ENCODE measurements around the gene BARD1. TPM values are rescaled to one million over a fixed set of nuclear protein-coding genes. Genes with fewer than 3 reads are reported as not detected.

The BARD1 gene
- total and polyA plus RNA-seq, 2 of the 13 experiments (the other 11 are each of a cell fraction or from before 2014, with no cell fraction given): 5.3 to 30.4 TPM

DNA sequence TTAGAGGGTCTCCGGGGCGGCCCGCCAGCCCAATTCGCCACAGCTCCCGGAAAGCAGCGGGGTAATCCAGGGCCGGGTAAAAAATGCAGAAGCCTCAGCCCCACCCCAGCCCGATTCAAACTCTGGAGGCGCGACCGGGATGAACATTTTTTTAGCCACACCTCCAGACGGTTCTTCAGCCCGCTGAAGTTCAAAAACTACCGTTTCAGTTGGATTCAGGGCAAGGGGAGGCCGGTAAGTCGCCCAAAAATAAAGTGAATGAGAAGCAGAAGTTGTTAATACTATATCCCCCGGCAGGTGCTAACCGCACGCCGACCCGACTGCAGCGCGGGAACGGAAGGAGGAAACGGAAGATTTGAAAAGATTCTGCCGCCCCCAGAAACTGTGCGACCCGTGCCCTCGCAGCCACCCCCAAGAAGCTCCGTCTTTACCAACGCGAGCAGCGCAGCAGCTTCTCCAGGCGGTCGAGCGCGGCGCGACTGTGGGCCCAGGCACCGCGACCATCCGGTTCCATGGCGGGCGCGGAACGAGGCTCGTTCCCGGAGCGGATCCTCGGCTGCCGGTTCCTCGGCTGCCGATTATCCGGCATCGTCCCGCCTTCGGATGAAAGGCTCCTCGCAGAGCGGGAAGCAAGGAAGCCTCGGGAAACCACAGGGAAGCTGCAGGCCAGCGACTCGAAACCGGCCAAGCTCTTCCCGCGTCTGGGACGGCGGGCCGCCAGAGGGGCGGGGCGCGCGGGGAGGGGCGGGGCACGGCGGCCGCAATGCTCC, at the start of gene BARD1 (continued):
- TF ChIP-seq ZBTB2 (CRISPR knock-in tag; IDR thresholded peaks at IDR 0.05; ENCODE audit: low read depth): no peak
- TF ChIP-seq ZNF335 (CRISPR knock-in tag; IDR thresholded peaks at IDR 0.05): no peak
- no peak; the same call in 1 of the 2 replicates for TF ChIP-seq ERF (CRISPR knock-in tag; IDR thresholded peaks at IDR 0.05)
- no peak for TF ChIP-seq RNF219 (CRISPR knock-in tag; IDR thresholded peaks at IDR 0.05)
- TF ChIP-seq, protein P1, sequence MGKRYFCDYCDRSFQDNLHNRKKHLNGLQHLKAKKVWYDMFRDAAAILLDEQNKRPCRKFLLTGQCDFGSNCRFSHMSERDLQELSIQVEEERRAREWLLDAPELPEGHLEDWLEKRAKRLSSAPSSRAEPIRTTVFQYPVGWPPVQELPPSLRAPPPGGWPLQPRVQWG (CRISPR knock-in tag; IDR thresholded peaks at IDR 0.05; ENCODE audit: borderline replicate concordance, low read depth): no peak
- TF ChIP-seq ZNF703 (CRISPR knock-in tag; IDR thresholded peaks at IDR 0.05; ENCODE audit: borderline replicate concordance): no peak
- TF ChIP-seq ZFP62 (CRISPR knock-in tag; IDR thresholded peaks at IDR 0.05): no peak
- TF ChIP-seq TAF15 (IDR thresholded peaks at IDR 0.05; ENCODE audit: low read depth, low read length, poor library complexity, severe bottlenecking): no peak
- TF ChIP-seq EED (CRISPR knock-in tag; IDR thresholded peaks at IDR 0.05): peak; percentile 71
- TF ChIP-seq ZC3H4 (CRISPR knock-in tag; IDR thresholded peaks at IDR 0.05; ENCODE audit: borderline replicate concordance): no peak
- TF ChIP-seq, protein P2, sequence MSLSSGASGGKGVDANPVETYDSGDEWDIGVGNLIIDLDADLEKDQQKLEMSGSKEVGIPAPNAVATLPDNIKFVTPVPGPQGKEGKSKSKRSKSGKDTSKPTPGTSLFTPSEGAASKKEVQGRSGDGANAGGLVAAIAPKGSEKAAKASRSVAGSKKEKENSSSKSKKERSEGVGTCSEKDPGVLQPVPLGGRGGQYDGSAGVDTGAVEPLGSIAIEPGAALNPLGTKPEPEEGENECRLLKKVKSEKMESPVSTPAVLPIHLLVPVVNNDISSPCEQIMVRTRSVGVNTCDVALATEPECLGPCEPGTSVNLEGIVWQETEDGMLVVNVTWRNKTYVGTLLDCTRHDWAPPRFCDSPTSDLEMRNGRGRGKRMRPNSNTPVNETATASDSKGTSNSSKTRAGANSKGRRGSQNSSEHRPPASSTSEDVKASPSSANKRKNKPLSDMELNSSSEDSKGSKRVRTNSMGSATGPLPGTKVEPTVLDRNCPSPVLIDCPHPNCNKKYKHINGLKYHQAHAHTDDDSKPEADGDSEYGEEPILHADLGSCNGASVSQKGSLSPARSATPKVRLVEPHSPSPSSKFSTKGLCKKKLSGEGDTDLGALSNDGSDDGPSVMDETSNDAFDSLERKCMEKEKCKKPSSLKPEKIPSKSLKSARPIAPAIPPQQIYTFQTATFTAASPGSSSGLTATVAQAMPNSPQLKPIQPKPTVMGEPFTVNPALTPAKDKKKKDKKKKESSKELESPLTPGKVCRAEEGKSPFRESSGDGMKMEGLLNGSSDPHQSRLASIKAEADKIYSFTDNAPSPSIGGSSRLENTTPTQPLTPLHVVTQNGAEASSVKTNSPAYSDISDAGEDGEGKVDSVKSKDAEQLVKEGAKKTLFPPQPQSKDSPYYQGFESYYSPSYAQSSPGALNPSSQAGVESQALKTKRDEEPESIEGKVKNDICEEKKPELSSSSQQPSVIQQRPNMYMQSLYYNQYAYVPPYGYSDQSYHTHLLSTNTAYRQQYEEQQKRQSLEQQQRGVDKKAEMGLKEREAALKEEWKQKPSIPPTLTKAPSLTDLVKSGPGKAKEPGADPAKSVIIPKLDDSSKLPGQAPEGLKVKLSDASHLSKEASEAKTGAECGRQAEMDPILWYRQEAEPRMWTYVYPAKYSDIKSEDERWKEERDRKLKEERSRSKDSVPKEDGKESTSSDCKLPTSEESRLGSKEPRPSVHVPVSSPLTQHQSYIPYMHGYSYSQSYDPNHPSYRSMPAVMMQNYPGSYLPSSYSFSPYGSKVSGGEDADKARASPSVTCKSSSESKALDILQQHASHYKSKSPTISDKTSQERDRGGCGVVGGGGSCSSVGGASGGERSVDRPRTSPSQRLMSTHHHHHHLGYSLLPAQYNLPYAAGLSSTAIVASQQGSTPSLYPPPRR (CRISPR knock-in tag; IDR thresholded peaks at IDR 0.05; ENCODE audit: borderline replicate concordance): no peak; the same call in 1 of the 2 replicates
- no peak for TF ChIP-seq EP300 (IDR thresholded peaks at IDR 0.05; ENCODE audit: low read depth in 2 of 2, low read length in 2 of 2)
- no peak for TF ChIP-seq EP300 (CRISPR knock-in tag; IDR thresholded peaks at IDR 0.05; ENCODE audit: borderline replicate concordance)
- TF ChIP-seq ZNF451 (CRISPR knock-in tag; IDR thresholded peaks at IDR 0.05): no peak
- TF ChIP-seq SP2 (CRISPR knock-in tag; IDR thresholded peaks at IDR 0.05): no peak; the same call in none of the 2 replicates
- peak; percentile 31; the same call in 1 of the 2 replicates for TF ChIP-seq ZNF749 (CRISPR knock-in tag; IDR thresholded peaks at IDR 0.05; ENCODE audit: borderline replicate concordance)
- no peak for TF ChIP-seq BHLHE40 (IDR thresholded peaks at IDR 0.05; ENCODE audit: low read length)
- TF ChIP-seq, protein P3, sequence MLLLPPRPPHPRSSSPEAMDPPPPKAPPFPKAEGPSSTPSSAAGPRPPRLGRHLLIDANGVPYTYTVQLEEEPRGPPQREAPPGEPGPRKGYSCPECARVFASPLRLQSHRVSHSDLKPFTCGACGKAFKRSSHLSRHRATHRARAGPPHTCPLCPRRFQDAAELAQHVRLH (CRISPR knock-in tag; IDR thresholded peaks at IDR 0.05; ENCODE audit: borderline replicate concordance, low read depth): no peak; the same call in 1 of the 2 replicates
- peak; percentile 19; the same call in 1 of the 2 replicates for TF ChIP-seq ELF4 (CRISPR knock-in tag; IDR thresholded peaks at IDR 0.05; ENCODE audit: borderline replicate concordance)
